HepG2 (cell line): ENCODE measurements around the gene SS18L1. TPM values are rescaled to one million over a fixed set of nuclear protein-coding genes. Genes with fewer than 3 reads are reported as not detected.

Experiments used
- ISL2 ChIP-seq: sonication (generic); formaldehyde crosslinking; IDR thresholded peaks from 2 replicates; pipeline ENCODE4 v1.5.0; 2020; ENCODE audit warnings: missing genetic modification reagents
- NFE2L2 ChIP-seq: fragments of 150-350 bp; IDR thresholded peaks from 2 replicates; pipeline ENCODE4 v1.6.1; 2014; ENCODE audit warnings: low read length
- NFYC ChIP-seq: IDR thresholded peaks from 2 replicates; pipeline ENCODE4 v1.6.1; 2016; ENCODE audit warnings: missing genetic modification reagents, missing compliant biosample characterization
- PLRG1 ChIP-seq: fragments of 450-650 bp; conservative IDR thresholded peaks from 2 replicates; pipeline ENCODE4 v1.6.1; 2016
- RELA ChIP-seq: sonication (generic); formaldehyde crosslinking; IDR thresholded peaks from 2 replicates; pipeline ENCODE4 v1.4.0; 2020; ENCODE audit warnings: missing genetic modification reagents
- SKI ChIP-seq: fragments of 450-650 bp; IDR thresholded peaks from one replicate; pipeline ENCODE4 v1.6.1; 2018; ENCODE audit warnings: mild to moderate bottlenecking; ENCODE audit not compliant: partially characterized antibody
- TCF7L2 ChIP-seq: IDR thresholded peaks from 2 replicates; pipeline ENCODE4 v1.6.1; 2011; ENCODE audit warnings: mild to moderate bottlenecking, low read depth, low read length, moderate library complexity
- TOPORS ChIP-seq: sonication (generic); formaldehyde crosslinking; IDR thresholded peaks from 2 replicates; pipeline ENCODE4 v1.8.0; 2023; ENCODE audit warnings: mild to moderate bottlenecking, missing genetic modification reagents
- ZFP36L1 ChIP-seq: sonication (generic); formaldehyde crosslinking; IDR thresholded peaks from 2 replicates; pipeline ENCODE4 v1.8.0; 2022; ENCODE audit warnings: mild to moderate bottlenecking, missing genetic modification reagents, moderate library complexity
- ZNF274 ChIP-seq: sonication (generic); formaldehyde crosslinking; IDR thresholded peaks from 2 replicates; pipeline ENCODE4 v1.5.1; 2020; ENCODE audit warnings: mild to moderate bottlenecking, missing genetic modification reagents
- ZNF317 ChIP-seq: sonication (generic); formaldehyde crosslinking; IDR thresholded peaks from 2 replicates; pipeline ENCODE4 v1.5.0; 2020; ENCODE audit warnings: mild to moderate bottlenecking, missing genetic modification reagents
- ZNF383 ChIP-seq: sonication (generic); formaldehyde crosslinking; IDR thresholded peaks from 2 replicates; pipeline ENCODE4 v1.4.0; 2020; ENCODE audit warnings: missing genetic modification reagents, mild to moderate bottlenecking, borderline replicate concordance
- ZNF572 ChIP-seq: sonication (generic); formaldehyde crosslinking; IDR thresholded peaks from 2 replicates; pipeline ENCODE4 v1.5.1; 2020; ENCODE audit warnings: mild to moderate bottlenecking, missing genetic modification reagents
- ZNF598 ChIP-seq: sonication (generic); formaldehyde crosslinking; IDR thresholded peaks from 2 replicates; pipeline ENCODE4 v1.5.1; 2020; ENCODE audit warnings: mild to moderate bottlenecking, missing genetic modification reagents, borderline replicate concordance
- ZNF781 ChIP-seq: sonication (generic); formaldehyde crosslinking; IDR thresholded peaks from 2 replicates; pipeline ENCODE4 v1.5.1; 2020; ENCODE audit warnings: borderline replicate concordance, mild to moderate bottlenecking, missing genetic modification reagents; ENCODE audit errors: not compliant biosample characterization
- ZSCAN31 ChIP-seq: sonication (generic); formaldehyde crosslinking; IDR thresholded peaks from 2 replicates; pipeline ENCODE4 v1.5.0; 2020; ENCODE audit warnings: low read depth, mild to moderate bottlenecking, missing genetic modification reagents
- polyA plus RNA-seq, 8 experiments: library from polyadenylated mRNA; depleted of rRNA in 3 of 8; stranded (reverse) in 7 of 8; unstranded in 1 of 8; fragments of >200 nt; fragmentation: Illumina TruSeq in 4 of 8; extraction: Trizol in 4 of 8; gene quantifications; 2 replicates each; pipeline versions ENCODE4 v1.2.1 to v1.2.3, GENCODE V29; 2011 to 2016; ENCODE audit warnings: low read depth in 4 of 8, missing spikeins in 1 of 8, mixed read lengths in 1 of 8; ENCODE audit not compliant: insufficient read depth in 1 of 8
- total RNA-seq, 5 experiments: library from RNA; depleted of rRNA; stranded (reverse); fragments of >200 nt; fragmentation: Illumina TruSeq; extraction: Trizol; gene quantifications; 2 replicates each; pipeline ENCODE4 v1.2.3, GENCODE V29; 2016; ENCODE audit warnings: low read depth in 1 of 5
- TF ChIP-seq, protein P1 (sequence below): sonication (generic); formaldehyde crosslinking; IDR thresholded peaks from 2 replicates; pipeline ENCODE4 v1.8.0; 2022; ENCODE audit warnings: missing genetic modification reagents, mild to moderate bottlenecking, inconsistent platforms, borderline replicate concordance
- TF ChIP-seq, protein P2 (sequence below): sonication (generic); formaldehyde crosslinking; IDR thresholded peaks from 2 replicates; pipeline ENCODE4 v1.4.0; 2020; ENCODE audit warnings: missing genetic modification reagents
- TF ChIP-seq, protein P3 (sequence below): fragments of 450-650 bp; IDR thresholded peaks from 2 replicates; pipeline ENCODE4 v1.6.1; 2017; ENCODE audit warnings: mild to moderate bottlenecking
- TF ChIP-seq, protein P4 (sequence below): sonication (generic); formaldehyde crosslinking; IDR thresholded peaks from 2 replicates; pipeline ENCODE4 v1.4.0; 2020; ENCODE audit warnings: missing genetic modification reagents
- TF ChIP-seq, protein P5 (sequence below): sonication (generic); formaldehyde crosslinking; IDR thresholded peaks from 2 replicates; pipeline ENCODE4 v1.4.0; 2020; ENCODE audit warnings: mild to moderate bottlenecking, missing genetic modification reagents

Gene SS18L1
- total and polyA plus RNA-seq, 2 of the 13 experiments (the other 11 are each of a cell fraction or from before 2014, with no cell fraction given), result 17.8 to 27.6 TPM

DNA sequence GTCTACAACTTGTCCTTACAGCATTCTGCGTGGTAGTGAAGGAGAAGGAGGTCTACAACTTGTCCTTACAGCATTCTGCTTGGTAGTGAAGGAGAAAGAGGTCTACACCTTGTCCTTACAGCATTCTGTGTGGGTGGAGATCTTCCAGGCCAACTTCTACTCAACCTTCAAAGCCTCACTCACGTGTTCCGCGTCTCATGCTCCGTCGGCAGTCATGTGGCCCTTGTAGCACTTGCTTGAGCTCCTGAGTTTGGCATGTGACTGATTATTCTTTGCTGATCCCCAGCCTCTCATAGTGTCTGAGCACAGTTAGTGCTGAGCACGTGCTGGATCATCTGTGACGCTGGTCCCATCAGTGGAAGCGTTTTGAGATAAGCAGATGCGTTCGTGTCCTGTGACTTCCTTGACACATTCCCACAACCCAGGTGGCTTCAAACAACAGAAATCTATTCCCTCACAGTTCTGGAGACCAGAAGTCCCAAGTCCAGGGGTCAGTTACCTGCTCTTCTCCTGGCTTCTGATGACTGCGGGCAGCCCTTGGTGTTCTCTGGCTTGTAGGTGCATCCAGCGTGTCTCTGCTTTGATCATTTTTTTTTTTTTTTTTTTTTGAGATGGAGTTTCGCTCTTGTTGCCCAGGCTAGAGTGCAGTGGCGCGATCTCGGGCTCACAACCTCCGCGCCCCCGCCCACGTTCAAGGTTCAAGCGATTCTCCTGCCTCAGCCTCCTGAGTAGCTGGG, 2.6 kb downstream of the SS18L1 start (continued):
- TF ChIP-seq ZNF598 (CRISPR knock-in tag) (peak; percentile 88; the same call in 1 of the 2 replicates), SKI (peak; percentile 50), NFYC (CRISPR knock-in tag) (peak; percentile 41), ZNF781 (CRISPR knock-in tag) (peak; percentile 84), ZNF274 (CRISPR knock-in tag) (peak; percentile 46; the same call in 1 of the 2 replicates), NFE2L2 (no peak), TCF7L2 (no peak), PLRG1 (no peak), ZNF383 (no peak), ZFP36L1 (CRISPR knock-in tag) (no peak), ZNF317 (CRISPR knock-in tag) (0 out of 2 replicates have a peak, but pooled peaks have one; percentile 50), ZNF572 (0 out of 2 replicates have a peak, but pooled peaks have one; percentile 70), ISL2 (CRISPR knock-in tag) (no peak), RELA (CRISPR knock-in tag) (0 out of 2 replicates have a peak, but pooled peaks have one; percentile 33), TOPORS (CRISPR knock-in tag) (peak; percentile 78; the same call in 1 of the 2 replicates), ZSCAN31 (CRISPR knock-in tag) (peak; percentile 56; the same call in 1 of the 2 replicates)
- TF ChIP-seq, protein P1, sequence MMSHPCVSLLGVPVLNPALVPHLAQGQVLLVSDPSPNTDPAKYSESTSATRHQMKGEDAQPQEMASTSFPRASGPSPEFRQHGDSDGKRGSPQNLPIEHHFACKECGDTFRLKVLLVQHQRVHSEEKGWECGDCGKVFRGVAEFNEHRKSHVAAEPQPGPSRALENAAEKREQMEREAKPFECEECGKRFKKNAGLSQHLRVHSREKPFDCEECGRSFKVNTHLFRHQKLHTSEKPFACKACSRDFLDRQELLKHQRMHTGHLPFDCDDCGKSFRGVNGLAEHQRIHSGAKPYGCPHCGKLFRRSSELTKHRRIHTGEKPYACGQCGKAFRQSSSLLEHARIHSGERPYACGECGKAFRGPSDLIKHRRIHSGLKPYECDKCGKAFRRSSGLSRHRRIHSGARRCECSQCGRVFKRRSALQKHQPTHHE, result no peak
- TF ChIP-seq, protein P2, sequence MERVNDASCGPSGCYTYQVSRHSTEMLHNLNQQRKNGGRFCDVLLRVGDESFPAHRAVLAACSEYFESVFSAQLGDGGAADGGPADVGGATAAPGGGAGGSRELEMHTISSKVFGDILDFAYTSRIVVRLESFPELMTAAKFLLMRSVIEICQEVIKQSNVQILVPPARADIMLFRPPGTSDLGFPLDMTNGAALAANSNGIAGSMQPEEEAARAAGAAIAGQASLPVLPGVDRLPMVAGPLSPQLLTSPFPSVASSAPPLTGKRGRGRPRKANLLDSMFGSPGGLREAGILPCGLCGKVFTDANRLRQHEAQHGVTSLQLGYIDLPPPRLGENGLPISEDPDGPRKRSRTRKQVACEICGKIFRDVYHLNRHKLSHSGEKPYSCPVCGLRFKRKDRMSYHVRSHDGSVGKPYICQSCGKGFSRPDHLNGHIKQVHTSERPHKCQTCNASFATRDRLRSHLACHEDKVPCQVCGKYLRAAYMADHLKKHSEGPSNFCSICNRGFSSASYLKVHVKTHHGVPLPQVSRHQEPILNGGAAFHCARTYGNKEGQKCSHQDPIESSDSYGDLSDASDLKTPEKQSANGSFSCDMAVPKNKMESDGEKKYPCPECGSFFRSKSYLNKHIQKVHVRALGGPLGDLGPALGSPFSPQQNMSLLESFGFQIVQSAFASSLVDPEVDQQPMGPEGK (CRISPR knock-in tag), result peak; percentile 60
- TF ChIP-seq, protein P3, sequence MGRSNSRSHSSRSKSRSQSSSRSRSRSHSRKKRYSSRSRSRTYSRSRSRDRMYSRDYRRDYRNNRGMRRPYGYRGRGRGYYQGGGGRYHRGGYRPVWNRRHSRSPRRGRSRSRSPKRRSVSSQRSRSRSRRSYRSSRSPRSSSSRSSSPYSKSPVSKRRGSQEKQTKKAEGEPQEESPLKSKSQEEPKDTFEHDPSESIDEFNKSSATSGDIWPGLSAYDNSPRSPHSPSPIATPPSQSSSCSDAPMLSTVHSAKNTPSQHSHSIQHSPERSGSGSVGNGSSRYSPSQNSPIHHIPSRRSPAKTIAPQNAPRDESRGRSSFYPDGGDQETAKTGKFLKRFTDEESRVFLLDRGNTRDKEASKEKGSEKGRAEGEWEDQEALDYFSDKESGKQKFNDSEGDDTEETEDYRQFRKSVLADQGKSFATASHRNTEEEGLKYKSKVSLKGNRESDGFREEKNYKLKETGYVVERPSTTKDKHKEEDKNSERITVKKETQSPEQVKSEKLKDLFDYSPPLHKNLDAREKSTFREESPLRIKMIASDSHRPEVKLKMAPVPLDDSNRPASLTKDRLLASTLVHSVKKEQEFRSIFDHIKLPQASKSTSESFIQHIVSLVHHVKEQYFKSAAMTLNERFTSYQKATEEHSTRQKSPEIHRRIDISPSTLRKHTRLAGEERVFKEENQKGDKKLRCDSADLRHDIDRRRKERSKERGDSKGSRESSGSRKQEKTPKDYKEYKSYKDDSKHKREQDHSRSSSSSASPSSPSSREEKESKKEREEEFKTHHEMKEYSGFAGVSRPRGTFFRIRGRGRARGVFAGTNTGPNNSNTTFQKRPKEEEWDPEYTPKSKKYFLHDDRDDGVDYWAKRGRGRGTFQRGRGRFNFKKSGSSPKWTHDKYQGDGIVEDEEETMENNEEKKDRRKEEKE, result no peak
- TF ChIP-seq, protein P4, sequence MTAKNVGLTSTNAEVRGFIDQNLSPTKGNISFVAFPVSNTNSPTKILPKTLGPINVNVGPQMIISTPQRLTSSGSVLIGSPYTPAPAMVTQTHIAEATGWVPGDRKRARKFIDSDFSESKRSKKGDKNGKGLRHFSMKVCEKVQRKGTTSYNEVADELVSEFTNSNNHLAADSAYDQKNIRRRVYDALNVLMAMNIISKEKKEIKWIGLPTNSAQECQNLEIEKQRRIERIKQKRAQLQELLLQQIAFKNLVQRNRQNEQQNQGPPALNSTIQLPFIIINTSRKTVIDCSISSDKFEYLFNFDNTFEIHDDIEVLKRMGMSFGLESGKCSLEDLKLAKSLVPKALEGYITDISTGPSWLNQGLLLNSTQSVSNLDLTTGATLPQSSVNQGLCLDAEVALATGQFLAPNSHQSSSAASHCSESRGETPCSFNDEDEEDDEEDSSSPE (CRISPR knock-in tag), result peak; percentile 65
- TF ChIP-seq, protein P5, sequence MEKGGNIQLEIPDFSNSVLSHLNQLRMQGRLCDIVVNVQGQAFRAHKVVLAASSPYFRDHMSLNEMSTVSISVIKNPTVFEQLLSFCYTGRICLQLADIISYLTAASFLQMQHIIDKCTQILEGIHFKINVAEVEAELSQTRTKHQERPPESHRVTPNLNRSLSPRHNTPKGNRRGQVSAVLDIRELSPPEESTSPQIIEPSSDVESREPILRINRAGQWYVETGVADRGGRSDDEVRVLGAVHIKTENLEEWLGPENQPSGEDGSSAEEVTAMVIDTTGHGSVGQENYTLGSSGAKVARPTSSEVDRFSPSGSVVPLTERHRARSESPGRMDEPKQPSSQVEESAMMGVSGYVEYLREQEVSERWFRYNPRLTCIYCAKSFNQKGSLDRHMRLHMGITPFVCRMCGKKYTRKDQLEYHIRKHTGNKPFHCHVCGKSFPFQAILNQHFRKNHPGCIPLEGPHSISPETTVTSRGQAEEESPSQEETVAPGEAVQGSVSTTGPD (CRISPR knock-in tag), result 0 out of 2 replicates have a peak, but pooled peaks have one; percentile 29
